ENCODE measurements around the gene ANAPC10. TPM values are rescaled to one million over a fixed set of nuclear protein-coding genes. Genes with fewer than 3 reads are reported as not detected.

The ANAPC10 gene
- total and polyA plus RNA-seq, 3 donors from 2014 or later = 40.1 to 52.6 (median 45.4) TPM

DNA sequence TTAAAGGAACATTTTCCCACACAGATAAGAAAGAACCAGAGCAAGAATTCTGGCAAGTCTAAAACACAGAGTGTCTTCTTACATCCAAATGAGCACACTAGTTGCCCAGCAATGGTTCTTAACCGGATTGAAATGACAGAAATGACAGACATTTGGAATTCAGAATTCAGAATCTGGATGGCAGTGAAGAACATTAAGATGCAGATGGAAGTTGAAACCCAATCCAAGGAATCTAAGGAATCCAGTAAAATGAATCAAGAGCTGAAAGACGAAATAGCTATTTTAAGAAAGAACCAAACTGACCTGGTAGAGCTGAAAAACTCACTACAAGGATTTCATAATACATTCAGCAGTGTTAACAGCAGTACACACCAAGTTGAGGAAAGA is 21.5 kb downstream of the ANAPC10 start:
- no peaks in the 10 kb centered on the region for H3K36me3 ChIP-seq (ENCODE audit: low read depth, missing control alignments)
- TF ChIP-seq, protein P1, sequence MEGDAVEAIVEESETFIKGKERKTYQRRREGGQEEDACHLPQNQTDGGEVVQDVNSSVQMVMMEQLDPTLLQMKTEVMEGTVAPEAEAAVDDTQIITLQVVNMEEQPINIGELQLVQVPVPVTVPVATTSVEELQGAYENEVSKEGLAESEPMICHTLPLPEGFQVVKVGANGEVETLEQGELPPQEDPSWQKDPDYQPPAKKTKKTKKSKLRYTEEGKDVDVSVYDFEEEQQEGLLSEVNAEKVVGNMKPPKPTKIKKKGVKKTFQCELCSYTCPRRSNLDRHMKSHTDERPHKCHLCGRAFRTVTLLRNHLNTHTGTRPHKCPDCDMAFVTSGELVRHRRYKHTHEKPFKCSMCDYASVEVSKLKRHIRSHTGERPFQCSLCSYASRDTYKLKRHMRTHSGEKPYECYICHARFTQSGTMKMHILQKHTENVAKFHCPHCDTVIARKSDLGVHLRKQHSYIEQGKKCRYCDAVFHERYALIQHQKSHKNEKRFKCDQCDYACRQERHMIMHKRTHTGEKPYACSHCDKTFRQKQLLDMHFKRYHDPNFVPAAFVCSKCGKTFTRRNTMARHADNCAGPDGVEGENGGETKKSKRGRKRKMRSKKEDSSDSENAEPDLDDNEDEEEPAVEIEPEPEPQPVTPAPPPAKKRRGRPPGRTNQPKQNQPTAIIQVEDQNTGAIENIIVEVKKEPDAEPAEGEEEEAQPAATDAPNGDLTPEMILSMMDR (IDR thresholded peaks at IDR 0.05) = no peak
- no peak for TF ChIP-seq POLR2A (IDR thresholded peaks at IDR 0.05)
- H3K27ac ChIP-seq = no peak overlapping the region
- intact Hi-C loops (cut with DNase I; ENCODE audit: low total_unique reads) = no loop called here
- no peaks in the 10 kb centered on the region for H3K9me3 ChIP-seq
- DNase-seq = no peak
- H3K27me3 ChIP-seq = no peaks in the 10 kb centered on the region
- H3K4me1 ChIP-seq = no peaks in the 10 kb centered on the region
- WGBS, 2 donors = 79 to 84% methylated on average over 2 of the region's 2 CpGs
- no peak overlapping the region for H3K4me3 ChIP-seq

DNA sequence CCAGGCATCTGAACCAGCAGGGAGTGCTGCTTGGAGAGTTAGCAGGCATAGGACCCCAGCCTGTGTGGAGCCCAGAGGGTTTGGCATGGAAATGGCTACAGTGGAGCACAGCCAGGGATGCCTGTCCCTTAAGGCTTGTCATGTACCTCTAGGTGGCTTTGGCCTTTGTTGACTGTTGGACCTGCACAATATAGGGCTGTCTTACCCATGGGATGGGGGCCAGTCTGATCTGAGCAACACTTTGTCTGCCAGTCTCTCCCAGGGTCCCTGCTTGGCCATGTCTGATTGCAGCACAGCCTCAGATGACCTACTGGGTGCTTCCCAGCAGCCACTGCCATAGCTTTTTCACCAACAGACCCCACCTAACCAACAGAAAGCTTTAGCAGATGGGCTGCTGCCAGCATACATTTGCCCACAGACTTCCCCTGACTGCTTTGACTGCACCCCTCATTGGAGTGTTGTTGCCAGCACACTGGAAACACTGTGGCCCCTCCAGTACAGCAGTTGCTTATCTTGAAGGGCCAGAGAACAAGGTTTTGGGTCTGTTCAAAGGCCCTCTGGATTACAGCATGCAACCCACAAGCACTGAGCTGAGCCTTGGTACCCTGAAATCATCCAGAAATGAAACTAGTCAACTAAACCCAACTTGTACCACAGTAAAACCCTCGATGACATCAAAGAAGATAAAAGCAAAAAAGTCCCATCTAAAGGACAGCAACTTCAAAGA is 22.1 kb downstream of the ANAPC10 start:
- no peak for TF ChIP-seq POLR2A (IDR thresholded peaks at IDR 0.05)
- TF ChIP-seq, protein P1 (IDR thresholded peaks at IDR 0.05) = no peak
- H3K36me3 ChIP-seq (ENCODE audit: low read depth, missing control alignments) = no peaks in the 10 kb centered on the region
- 68 to 88% methylated on average over 1 of the region's 1 CpG for WGBS, 2 donors
- intact Hi-C loops (cut with DNase I; ENCODE audit: low total_unique reads) = no loop called here
- H3K9me3 ChIP-seq = no peaks in the 10 kb centered on the region
- DNase-seq = no peak
- no peaks in the 10 kb centered on the region for H3K27me3 ChIP-seq
- H3K27ac ChIP-seq = no peak overlapping the region
- no peaks in the 10 kb centered on the region for H3K4me1 ChIP-seq
- no peak overlapping the region for H3K4me3 ChIP-seq

DNA sequence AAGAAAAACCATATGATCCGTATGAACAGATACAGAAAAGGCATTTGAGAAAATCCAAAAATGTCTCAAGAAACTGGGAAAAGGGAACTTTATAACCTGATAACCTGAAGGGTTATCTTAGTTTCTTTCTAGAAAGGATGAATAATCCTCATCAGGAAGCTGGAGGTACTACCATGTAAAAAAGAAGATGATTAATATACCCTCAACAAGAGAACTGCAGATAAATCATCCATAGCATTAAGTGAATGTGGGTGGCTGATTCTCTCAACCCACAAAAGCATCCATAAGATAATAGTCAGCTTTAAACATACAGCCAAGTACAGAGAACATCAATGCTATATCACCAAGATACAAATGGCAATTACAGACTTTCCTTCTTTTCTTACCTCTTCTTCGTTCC is 26.4 kb downstream of the ANAPC10 start:
- H3K27ac ChIP-seq = no peak overlapping the region
- no peaks in the 10 kb centered on the region for H3K36me3 ChIP-seq (ENCODE audit: low read depth, missing control alignments)
- DNase-seq = no peak
- H3K27me3 ChIP-seq = no peaks in the 10 kb centered on the region
- WGBS, 2 donors = 92 to 96% methylated on average over 2 of the region's 2 CpGs
- no peaks in the 10 kb centered on the region for H3K9me3 ChIP-seq
- H3K4me1 ChIP-seq = no peaks in the 10 kb centered on the region
- TF ChIP-seq, protein P1 (IDR thresholded peaks at IDR 0.05) = no peak
- TF ChIP-seq POLR2A (IDR thresholded peaks at IDR 0.05) = no peak
- no peak overlapping the region for H3K4me3 ChIP-seq
- intact Hi-C loops (cut with DNase I; ENCODE audit: low total_unique reads) = no loop called here

DNA sequence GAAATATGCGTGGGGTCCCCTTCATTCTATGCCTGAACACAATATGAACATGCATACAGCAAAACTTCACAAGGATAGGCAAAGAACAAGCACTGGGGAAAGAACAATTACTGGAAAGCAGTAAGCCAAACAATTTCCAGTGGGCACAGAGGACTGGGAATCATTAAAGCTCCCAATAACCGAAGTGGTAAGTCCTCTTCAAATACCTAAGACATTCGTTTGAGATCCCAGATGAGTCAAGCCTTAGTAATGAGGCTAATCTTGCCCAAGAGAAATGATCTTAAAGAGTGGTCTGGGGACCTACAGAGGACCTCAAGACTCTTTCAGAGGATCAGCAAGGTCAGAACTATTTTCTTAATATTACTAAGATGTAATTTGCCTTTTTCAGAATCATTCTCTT is 28.6 kb downstream of the ANAPC10 start:
- DNase-seq = no peak
- TF ChIP-seq, protein P1 (IDR thresholded peaks at IDR 0.05) = no peak
- TF ChIP-seq POLR2A (IDR thresholded peaks at IDR 0.05) = no peak
- no peaks in the 10 kb centered on the region for H3K4me1 ChIP-seq
- H3K4me3 ChIP-seq = no peak overlapping the region
- H3K36me3 ChIP-seq (ENCODE audit: low read depth, missing control alignments) = no peaks in the 10 kb centered on the region
- no peak overlapping the region for H3K27ac ChIP-seq
- H3K9me3 ChIP-seq = no peaks in the 10 kb centered on the region
- 81 to 85% methylated on average over 3 of the region's 3 CpGs for WGBS, 2 donors
- no peaks in the 10 kb centered on the region for H3K27me3 ChIP-seq
- intact Hi-C loops (cut with DNase I; ENCODE audit: low total_unique reads) = no loop called here

DNA sequence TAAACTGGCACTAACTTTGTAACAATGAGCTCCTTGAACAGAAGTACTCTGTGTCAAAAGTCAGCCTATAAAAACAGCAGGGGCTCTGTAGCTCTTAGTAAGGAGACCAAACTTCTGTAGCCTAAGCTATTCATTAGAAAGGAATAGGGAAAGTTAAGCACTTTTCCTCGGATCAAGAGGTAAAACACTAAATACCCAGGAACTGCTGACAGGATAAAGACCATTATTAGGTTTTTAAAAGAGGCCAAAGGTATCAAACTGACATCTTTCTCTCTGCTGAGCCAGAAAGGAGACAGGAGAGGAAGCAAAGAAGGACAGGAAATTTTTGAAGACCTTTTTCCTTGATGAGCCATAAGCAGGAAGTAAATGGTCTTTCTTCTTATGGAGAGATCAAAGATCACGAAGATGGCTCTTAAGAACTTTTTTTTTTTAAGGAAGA is 31.9 kb downstream of the ANAPC10 start:
- DNase-seq = no peak
- Histone ChIP-seq H3K4me1 (peaks cover 2% of the 10 kb centered on the region), H3K36me3 (ENCODE audit: low read depth, missing control alignments) (no peaks in the 10 kb centered on the region), H3K9me3 (no peaks in the 10 kb centered on the region), H3K27ac (no peak overlapping the region), H3K4me3 (no peak overlapping the region), H3K27me3 (no peaks in the 10 kb centered on the region)
- no peak for TF ChIP-seq POLR2A (IDR thresholded peaks at IDR 0.05)
- TF ChIP-seq, protein P1 (IDR thresholded peaks at IDR 0.05) = no peak
- 42 to 52% methylated on average over 2 of the region's 2 CpGs for WGBS, 2 donors
- intact Hi-C loops (cut with DNase I; ENCODE audit: low total_unique reads) = no loop called here
